IMR-90 (cell line): ENCODE measurements around the gene KLHL12. TPM values are rescaled to one million over a fixed set of nuclear protein-coding genes. Genes with fewer than 3 reads are reported as not detected.

Source experiments
- ATAC-seq: fragments of 200-7000 bp; cut with Tn5 transposase; 2 replicates; pipeline ENCODE4 v1.9.1; 2020; ENCODE audit warnings: low read depth, mild to moderate bottlenecking, moderate library complexity
- BruUV-seq: library from RNA; stranded (reverse); fragments of 400-500 nt; replicated peaks from 2 replicates; lab custom pipeline; 2021; lab: Mats Ljungman, UMichigan
- CTCF ChIA-PET: fragments of 300-600 bp; formaldehyde crosslinking; extraction: SDS; loops from one replicate; lab custom pipeline; 2021; ENCODE audit warnings: antibody characterized with exemption; lab: Yijun Ruan, JAX
- POLR2A ChIA-PET: fragments of 300-600 bp; sonication (Branson Sonifier 250); formaldehyde crosslinking; loops from one replicate; lab custom pipeline; 2022; ENCODE audit warnings: antibody characterized with exemption; ENCODE audit not compliant: unreplicated experiment; lab: Charles Lee
- DNase-seq: peaks from one replicate; pipeline ENCODE4 v3.0.0; 2013
- H2AFZ ChIP-seq: replicated peaks from 2 replicates; pipeline ENCODE3; 2013; ENCODE audit warnings: low read length, mild to moderate bottlenecking; ENCODE audit not compliant: poor library complexity
- H2AK5ac ChIP-seq: 2 replicates; pipeline ENCODE4 v1.6.1; 2013; ENCODE audit warnings: low read depth, low read length, inconsistent platforms
- H2AK9ac ChIP-seq: replicated peaks from 2 replicates; pipeline ENCODE3; 2013; ENCODE audit warnings: mild to moderate bottlenecking, low read depth, low read length, moderate library complexity; ENCODE audit not compliant: poor library complexity
- H2BK120ac ChIP-seq: 2 replicates; pipeline ENCODE4 v1.6.1; 2013; ENCODE audit warnings: low read depth, low read length, inconsistent platforms
- H2BK15ac ChIP-seq: 3 replicates; pipeline ENCODE4 v1.6.1; 2013; ENCODE audit warnings: low read depth, low read length, inconsistent platforms
- H2BK20ac ChIP-seq: 2 replicates; pipeline ENCODE4 v1.6.1; 2013; ENCODE audit warnings: low read depth, mild to moderate bottlenecking, inconsistent platforms, low read length, moderate library complexity
- H2BK5ac ChIP-seq: 2 replicates; pipeline ENCODE4 v1.6.1; 2013; ENCODE audit warnings: mild to moderate bottlenecking, low read depth, low read length, inconsistent platforms; ENCODE audit not compliant: poor library complexity, severe bottlenecking
- H3K14ac ChIP-seq: replicated peaks from 2 replicates; pipeline ENCODE4 v1.6.1; 2013; ENCODE audit warnings: low read depth, low read length, inconsistent platforms
- H3K18ac ChIP-seq: 2 replicates; pipeline ENCODE4 v1.6.1; 2013; ENCODE audit warnings: low read depth, low read length, control low read depth
- H3K23ac ChIP-seq: 2 replicates; pipeline ENCODE4 v1.6.1; 2013; ENCODE audit warnings: low read depth, low read length, inconsistent platforms
- H3K27ac ChIP-seq: 2 replicates; pipeline ENCODE4 v1.5.1; 2013; ENCODE audit warnings: mild to moderate bottlenecking, control low read depth, low read length; ENCODE audit not compliant: insufficient read depth
- H3K27me3 ChIP-seq: 2 replicates; pipeline ENCODE4 v1.6.1; 2013; ENCODE audit warnings: low read length; ENCODE audit not compliant: control insufficient read depth, insufficient read depth
- H3K36me3 ChIP-seq: 2 replicates; pipeline ENCODE4 v1.6.1; 2013; ENCODE audit warnings: low read length, mixed read lengths; ENCODE audit not compliant: control insufficient read depth, insufficient read depth
- H3K4ac ChIP-seq: 2 replicates; pipeline ENCODE4 v1.6.1; 2013; ENCODE audit warnings: low read depth, low read length, inconsistent platforms
- H3K4me1 ChIP-seq: 2 replicates; pipeline ENCODE4 v1.6.1; 2013; ENCODE audit warnings: low read length, mixed read lengths; ENCODE audit not compliant: control insufficient read depth, insufficient read depth
- H3K4me2 ChIP-seq: 2 replicates; pipeline ENCODE4 v1.6.1; 2013; ENCODE audit warnings: low read depth, mild to moderate bottlenecking, control low read depth, low read length, moderate library complexity
- H3K4me3 ChIP-seq: 2 replicates; pipeline ENCODE4 v1.5.1; 2013; ENCODE audit warnings: low read depth, mild to moderate bottlenecking, control low read depth, low read length, moderate library complexity; ENCODE audit not compliant: insufficient read depth
- H3K56ac ChIP-seq: 2 replicates; pipeline ENCODE4 v1.6.1; 2013; ENCODE audit warnings: low read length, inconsistent platforms; ENCODE audit not compliant: insufficient read depth; ENCODE audit errors: extremely low read depth
- H3K79me1 ChIP-seq, 2 experiments: 2 replicates each; pipeline ENCODE4 v1.6.1; 2013; ENCODE audit warnings: low read length in 2 of 2, inconsistent platforms in 1 of 2, low read depth in 1 of 2
- H3K9ac ChIP-seq: 2 replicates; pipeline ENCODE4 v1.6.1; 2013; ENCODE audit warnings: low read depth, low read length, control low read depth
- H3K9me1 ChIP-seq: 2 replicates; pipeline ENCODE4 v1.6.1; 2013; ENCODE audit warnings: low read length, inconsistent platforms; ENCODE audit not compliant: insufficient read depth
- H3K9me3 ChIP-seq: 2 replicates; pipeline ENCODE4 v1.6.1; 2013; ENCODE audit warnings: low read length; ENCODE audit not compliant: control insufficient read depth, insufficient read depth
- H4K20me1 ChIP-seq: 2 replicates; pipeline ENCODE4 v1.6.1; 2013; ENCODE audit warnings: low read length, inconsistent platforms; ENCODE audit not compliant: insufficient read depth
- H4K5ac ChIP-seq: 2 replicates; pipeline ENCODE4 v1.6.1; 2013; ENCODE audit warnings: mild to moderate bottlenecking, low read depth, low read length, control low read depth
- H4K8ac ChIP-seq, 2 experiments: 2 replicates each; pipeline ENCODE4 v1.6.1; 2013; ENCODE audit warnings: low read depth in 2 of 2, low read length in 2 of 2, control low read depth in 1 of 2, inconsistent platforms in 1 of 2
- H4K91ac ChIP-seq: 2 replicates; pipeline ENCODE4 v1.6.1; 2013; ENCODE audit warnings: low read depth, low read length, inconsistent platforms; ENCODE audit not compliant: insufficient read depth
- BHLHE40 ChIP-seq: fragments of 150-350 bp; IDR thresholded peaks from 2 replicates; pipeline ENCODE4 v1.6.1; 2016; ENCODE audit warnings: mild to moderate bottlenecking, low read depth, low read length
- CHD1 ChIP-seq: IDR thresholded peaks from 2 replicates; pipeline ENCODE4 v1.6.1; 2012; ENCODE audit warnings: low read depth, low read length, improper control_type of control experiment
- MAFK ChIP-seq: IDR thresholded peaks from 2 replicates; pipeline ENCODE4 v1.6.1; 2012; ENCODE audit warnings: low read depth, low read length, improper control_type of control experiment
- MAZ ChIP-seq: IDR thresholded peaks from 2 replicates; pipeline ENCODE4 v1.6.1; 2012; ENCODE audit warnings: low read depth, mild to moderate bottlenecking, low read length, improper control_type of control experiment, moderate library complexity, borderline replicate concordance
- RCOR1 ChIP-seq: IDR thresholded peaks from 2 replicates; pipeline ENCODE4 v1.6.1; 2012; ENCODE audit warnings: mild to moderate bottlenecking, low read length, improper control_type of control experiment; ENCODE audit not compliant: insufficient replicate concordance
- WGBS, 2 experiments: methylation state at CpG; one replicate each; pipeline versions ENCODE4 v1.1.5 to v1.1.7; 2013; ENCODE audit warnings: missing lambda C conversion rate in 2 of 2; ENCODE audit not compliant: insufficient read length in 1 of 2; ENCODE audit errors: extremely low coverage in 2 of 2; 5-methylcytosine and 5-hydroxymethylcytosine counted together
- dilution Hi-C: fragments of 300-500 bp; cut with HindIII; formaldehyde crosslinking; loops from one replicate; pipeline ENCODE4 v1.14.3; 2018; ENCODE audit warnings: low sequenced_read_pairs; ENCODE audit not compliant: unreplicated experiment
- in situ Hi-C: fragments of 300-500 bp; cut with MboI; formaldehyde crosslinking; loops from 3 replicates; pipeline ENCODE4 v1.14.3; 2019; ENCODE audit warnings: low sequenced_read_pairs, inconsistent platforms, mixed read lengths
- intact Hi-C: fragments of 100-400 bp; cut with micrococcal nuclease; formaldehyde crosslinking; loops from 2 replicates; pipeline ENCODE4 v1.10.0; 2022
- polyA plus RNA-seq, 3 experiments: library from polyadenylated mRNA; depleted of rRNA; stranded (reverse); fragments of >200 nt; gene quantifications; 2 replicates each; pipeline ENCODE4 v1.2.3, GENCODE V29; 2012; ENCODE audit warnings: low replicate concordance in 1 of 3
- total RNA-seq: library from RNA; depleted of rRNA; stranded (reverse); fragments of >200 nt; gene quantifications from 2 replicates; pipeline ENCODE4 v1.2.3, GENCODE V29; 2012

The KLHL12 gene
- total and polyA plus RNA-seq, 2 of the 4 experiments (the other 2 are of a cell fraction): 17.2 to 38.4 TPM

DNA sequence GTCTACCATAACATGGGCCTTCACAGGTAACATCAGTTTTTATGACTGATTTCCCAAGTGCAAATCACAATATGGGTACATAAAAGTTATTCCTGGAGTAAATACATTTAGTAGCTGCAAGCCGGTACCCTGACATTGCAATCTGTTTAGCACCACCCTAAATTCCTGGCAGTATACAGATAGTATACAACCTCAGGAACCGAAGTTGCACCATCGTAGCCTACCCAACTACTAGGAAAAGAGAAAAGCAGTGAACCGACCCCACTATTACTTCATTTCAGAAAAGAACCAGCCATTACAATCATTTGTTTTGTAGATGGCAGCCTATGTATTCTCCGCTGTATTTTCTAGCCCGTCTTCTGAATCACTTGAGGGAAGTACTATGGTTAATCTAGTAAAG is 29.9 kb upstream of the KLHL12 start:
- Histone ChIP-seq H2BK20ac (no peak overlapping the region), H3K79me1 (peaks cover 13 to 63% of the 10 kb centered on the region in 2 experiments), H2BK15ac (no peak overlapping the region), H4K8ac (peak overlapping the region in 1 of 2 experiments; percentile 37; a peak in 1 of 4 replicates), H4K91ac (no peak overlapping the region), H2AK9ac (no peak overlapping the region), H4K5ac (no peak overlapping the region), H3K56ac (no peak overlapping the region), H3K23ac (0 out of 2 replicates have a peak overlapping the region, but pooled peaks have one; percentile 48), H3K4ac (no peak overlapping the region), H3K4me2 (peak overlapping the region; percentile 99), H3K27me3 (no peaks in the 10 kb centered on the region), H3K9ac (peak overlapping the region; percentile 97; the same call in 1 of the 2 replicates), H2AK5ac (no peak overlapping the region), H3K9me3 (no peaks in the 10 kb centered on the region), H3K36me3 (no peaks in the 10 kb centered on the region), H3K27ac (no peak overlapping the region), H3K4me3 (peak overlapping the region; percentile 94; the same call in 1 of the 2 replicates), H3K14ac (no peak overlapping the region), H2BK5ac (no peak overlapping the region), H3K9me1 (peaks cover 16% of the 10 kb centered on the region), H2AFZ (no peak overlapping the region), H3K4me1 (peaks cover 9% of the 10 kb centered on the region), H4K20me1 (peaks cover 35% of the 10 kb centered on the region; the same call in 1 of the 2 replicates), H2BK120ac (no peak overlapping the region), H3K18ac (no peak overlapping the region)
- TF ChIP-seq MAZ: no peak
- TF ChIP-seq RCOR1: no peak
- TF ChIP-seq CHD1: no peak
- no peak for TF ChIP-seq MAFK
- TF ChIP-seq BHLHE40: no peak
- ChIA-PET CTCF (no interaction called here), POLR2A (no interaction called here)
- intact Hi-C loops (no loop called here), in situ Hi-C loops (no loop called here), dilution Hi-C loops (no loop called here)
- WGBS, 2 experiments: 89% methylated on average over 3 of the region's 6 CpGs; no CpG with 5 or more reads in 1 of the 2 experiments
- no peak for DNase-seq
- ATAC-seq: no peak
- BruUV-seq: no TSS peak
